Panc1 (cell line): ENCODE measurements around the gene IRGC. TPM values are rescaled to one million over a fixed set of nuclear protein-coding genes. Genes with fewer than 3 reads are reported as not detected.

Experiments
- ATAC-seq: fragments of 200-7000 bp; cut with Tn5 transposase; 2 replicates; pipeline ENCODE4 v1.9.1; 2020; ENCODE audit warnings: mild to moderate bottlenecking, moderate library complexity
- BruUV-seq: library from RNA; stranded (reverse); fragments of 400-500 nt; replicated peaks from 2 replicates; lab custom pipeline; 2021; lab: Mats Ljungman, UMichigan
- CTCF ChIA-PET: fragments of 300-600 bp; sonication (Branson Sonifier 250); formaldehyde crosslinking; loops from one replicate; lab custom pipeline; 2022; ENCODE audit warnings: antibody characterized with exemption; lab: Charles Lee
- POLR2A ChIA-PET: fragments of 300-600 bp; sonication (Branson Sonifier 250); formaldehyde crosslinking; loops from one replicate; lab custom pipeline; 2022; ENCODE audit warnings: antibody characterized with exemption; lab: Charles Lee
- DNase-seq: peaks from one replicate; pipeline ENCODE4 v3.0.0-alpha.2; 2010; ENCODE audit warnings: low read depth, low spot score
- H3K27ac ChIP-seq: 2 replicates; pipeline ENCODE4 v1.5.1; 2011; ENCODE audit warnings: mild to moderate bottlenecking, low read length, inconsistent platforms
- H3K27me3 ChIP-seq: fragments of 200-500 bp; sonication (Bioruptor generic); 2 replicates; pipeline ENCODE4 v1.6.0; 2014; ENCODE audit warnings: low read length, inconsistent platforms; ENCODE audit not compliant: control insufficient read depth, insufficient read depth
- H3K36me3 ChIP-seq: fragments of 200-500 bp; sonication (Bioruptor generic); 2 replicates; pipeline ENCODE4 v1.5.1; 2014; ENCODE audit warnings: inconsistent platforms, mild to moderate bottlenecking, low read length, moderate library complexity; ENCODE audit not compliant: control insufficient read depth, insufficient read depth
- H3K4me1 ChIP-seq: 2 replicates; pipeline ENCODE4 v1.5.1; 2011; ENCODE audit warnings: inconsistent platforms, mild to moderate bottlenecking, low read length, moderate library complexity; ENCODE audit not compliant: control insufficient read depth, insufficient read depth
- H3K4me3 ChIP-seq, 2 experiments: 2 replicates each; pipeline ENCODE4 v1.5.1; 2011 to 2012; ENCODE audit warnings: low read depth in 2 of 2, low read length in 2 of 2, mild to moderate bottlenecking in 2 of 2, inconsistent platforms in 1 of 2, moderate library complexity in 1 of 2
- H3K9me3 ChIP-seq: fragments of 200-500 bp; sonication (Bioruptor generic); 2 replicates; pipeline ENCODE4 v1.5.1; 2014; ENCODE audit warnings: low read depth, mild to moderate bottlenecking, inconsistent platforms, low read length, moderate library complexity; ENCODE audit not compliant: control insufficient read depth, insufficient read depth
- POLR2AphosphoS5 ChIP-seq: IDR thresholded peaks from 2 replicates; pipeline ENCODE4 v1.6.1; 2012; ENCODE audit warnings: mild to moderate bottlenecking, low read depth, low read length, moderate library complexity
- REST ChIP-seq, 2 experiments: IDR thresholded peaks; 2 replicates each; pipeline ENCODE4 v1.6.1; 2011 to 2012; ENCODE audit warnings: low read depth in 2 of 2, control low read depth in 1 of 2, low read length in 1 of 2, mild to moderate bottlenecking in 1 of 2, moderate library complexity in 1 of 2; ENCODE audit not compliant: insufficient read depth in 1 of 2
- SIN3A ChIP-seq: IDR thresholded peaks from 2 replicates; pipeline ENCODE4 v1.6.1; 2012; ENCODE audit warnings: low read depth, mild to moderate bottlenecking, low read length, moderate library complexity, borderline replicate concordance; ENCODE audit not compliant: insufficient read depth
- TCF7L2 ChIP-seq: IDR thresholded peaks from 2 replicates; pipeline ENCODE4 v1.6.1; 2011; ENCODE audit warnings: mild to moderate bottlenecking, low read depth, low read length, inconsistent platforms
- in situ Hi-C: cut with HindIII; loops from 2 replicates; pipeline ENCODE4 v1.10.0; 2016; ENCODE audit warnings: low sequenced_read_pairs, low pct_unique_long_range_greater_than_20kb
- intact Hi-C: fragments of 100-400 bp; cut with micrococcal nuclease; formaldehyde crosslinking; loops from one replicate; pipeline ENCODE4 v1.10.0; 2022; ENCODE audit not compliant: unreplicated experiment
- total RNA-seq: library from RNA; stranded (reverse); gene quantifications from one replicate; pipeline ENCODE4 v1.2.1, GENCODE V29; 2021; ENCODE audit not compliant: unreplicated experiment
- TF ChIP-seq, protein P1 (sequence below): fragments of 450-650 bp; IDR thresholded peaks from 2 replicates; pipeline ENCODE4 v1.5.1; 2017; ENCODE audit warnings: mild to moderate bottlenecking

Gene IRGC
- total RNA-seq, 1 experiment from 2014 or later: not detected

GRCh38 chr19:43700395-43701000 lies 15.4 kb upstream of the IRGC start:
- in situ Hi-C loops: no loop called here
- CTCF ChIA-PET: no interaction called here

GRCh38 chr19:43704002-43704705 lies 11.7 kb upstream of the IRGC start:
- ATAC-seq (no peak), DNase-seq (no peak)
- Histone ChIP-seq H3K4me1 (peaks cover 5% of the 10 kb centered on the region), H3K27me3 (no peaks in the 10 kb centered on the region), H3K4me3 (no peak overlapping the region), H3K36me3 (no peaks in the 10 kb centered on the region), H3K9me3 (no peaks in the 10 kb centered on the region), H3K27ac (no peak overlapping the region)
- intact Hi-C loops: no loop called here
- CTCF ChIA-PET: no interaction called here
- POLR2A ChIA-PET: no interaction called here
- TF ChIP-seq POLR2AphosphoS5 (no peak), SIN3A (no peak), REST (IDR thresholded peaks at IDR 0.05; ENCODE audit: insufficient read depth in 1 of 2, low read depth in 2 of 2, low read length in 1 of 2) (no peak), TCF7L2 (no peak)
- TF ChIP-seq, protein P1, sequence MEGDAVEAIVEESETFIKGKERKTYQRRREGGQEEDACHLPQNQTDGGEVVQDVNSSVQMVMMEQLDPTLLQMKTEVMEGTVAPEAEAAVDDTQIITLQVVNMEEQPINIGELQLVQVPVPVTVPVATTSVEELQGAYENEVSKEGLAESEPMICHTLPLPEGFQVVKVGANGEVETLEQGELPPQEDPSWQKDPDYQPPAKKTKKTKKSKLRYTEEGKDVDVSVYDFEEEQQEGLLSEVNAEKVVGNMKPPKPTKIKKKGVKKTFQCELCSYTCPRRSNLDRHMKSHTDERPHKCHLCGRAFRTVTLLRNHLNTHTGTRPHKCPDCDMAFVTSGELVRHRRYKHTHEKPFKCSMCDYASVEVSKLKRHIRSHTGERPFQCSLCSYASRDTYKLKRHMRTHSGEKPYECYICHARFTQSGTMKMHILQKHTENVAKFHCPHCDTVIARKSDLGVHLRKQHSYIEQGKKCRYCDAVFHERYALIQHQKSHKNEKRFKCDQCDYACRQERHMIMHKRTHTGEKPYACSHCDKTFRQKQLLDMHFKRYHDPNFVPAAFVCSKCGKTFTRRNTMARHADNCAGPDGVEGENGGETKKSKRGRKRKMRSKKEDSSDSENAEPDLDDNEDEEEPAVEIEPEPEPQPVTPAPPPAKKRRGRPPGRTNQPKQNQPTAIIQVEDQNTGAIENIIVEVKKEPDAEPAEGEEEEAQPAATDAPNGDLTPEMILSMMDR: no peak
- in situ Hi-C loops: no loop called here
- no TSS peak for BruUV-seq

More at GRCh38 chr19:43700395-43701000, 15.4 kb upstream of the IRGC start:
- no peak for DNase-seq
- POLR2A ChIA-PET: no interaction called here
- peak; percentile 64 for ATAC-seq
- peak overlapping the region; percentile 63 for H3K27ac ChIP-seq
- H3K9me3 ChIP-seq: no peaks in the 10 kb centered on the region
- H3K27me3 ChIP-seq: no peaks in the 10 kb centered on the region
- TF ChIP-seq SIN3A: no peak
- TF ChIP-seq POLR2AphosphoS5: no peak
- no peak for TF ChIP-seq TCF7L2
- TF ChIP-seq, protein P1: no peak
- TF ChIP-seq REST (IDR thresholded peaks at IDR 0.05; ENCODE audit: insufficient read depth in 1 of 2, low read depth in 2 of 2, low read length in 1 of 2): no peak
- peak overlapping the region in 1 of 2 experiments; percentile 41; a peak in 3 of 4 replicates for H3K4me3 ChIP-seq
- no peaks in the 10 kb centered on the region for H3K36me3 ChIP-seq
- H3K4me1 ChIP-seq: peaks cover 5% of the 10 kb centered on the region
- intact Hi-C loops: no loop called here
- no TSS peak for BruUV-seq
